Measurements from ENCODE around the gene PPP1R37. TPM values are rescaled to one million over a fixed set of nuclear protein-coding genes. Genes with fewer than 3 reads are reported as not detected.

PPP1R37 gene, protein sequence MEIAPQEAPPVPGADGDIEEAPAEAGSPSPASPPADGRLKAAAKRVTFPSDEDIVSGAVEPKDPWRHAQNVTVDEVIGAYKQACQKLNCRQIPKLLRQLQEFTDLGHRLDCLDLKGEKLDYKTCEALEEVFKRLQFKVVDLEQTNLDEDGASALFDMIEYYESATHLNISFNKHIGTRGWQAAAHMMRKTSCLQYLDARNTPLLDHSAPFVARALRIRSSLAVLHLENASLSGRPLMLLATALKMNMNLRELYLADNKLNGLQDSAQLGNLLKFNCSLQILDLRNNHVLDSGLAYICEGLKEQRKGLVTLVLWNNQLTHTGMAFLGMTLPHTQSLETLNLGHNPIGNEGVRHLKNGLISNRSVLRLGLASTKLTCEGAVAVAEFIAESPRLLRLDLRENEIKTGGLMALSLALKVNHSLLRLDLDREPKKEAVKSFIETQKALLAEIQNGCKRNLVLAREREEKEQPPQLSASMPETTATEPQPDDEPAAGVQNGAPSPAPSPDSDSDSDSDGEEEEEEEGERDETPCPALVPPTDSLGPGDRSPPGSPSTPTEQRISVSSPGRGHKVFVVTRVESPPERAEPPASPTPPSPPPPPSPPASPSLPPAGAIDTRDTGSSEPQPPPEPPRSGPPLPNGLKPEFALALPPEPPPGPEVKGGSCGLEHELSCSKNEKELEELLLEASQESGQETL
- 17.4 TPM for total RNA-seq
- 1 to 10 TPM in 1 of 4 donors, under 1 TPM in 3; 0.61 to 1.0 (median 0.65) TPM for polyA plus RNA-seq

DNA sequence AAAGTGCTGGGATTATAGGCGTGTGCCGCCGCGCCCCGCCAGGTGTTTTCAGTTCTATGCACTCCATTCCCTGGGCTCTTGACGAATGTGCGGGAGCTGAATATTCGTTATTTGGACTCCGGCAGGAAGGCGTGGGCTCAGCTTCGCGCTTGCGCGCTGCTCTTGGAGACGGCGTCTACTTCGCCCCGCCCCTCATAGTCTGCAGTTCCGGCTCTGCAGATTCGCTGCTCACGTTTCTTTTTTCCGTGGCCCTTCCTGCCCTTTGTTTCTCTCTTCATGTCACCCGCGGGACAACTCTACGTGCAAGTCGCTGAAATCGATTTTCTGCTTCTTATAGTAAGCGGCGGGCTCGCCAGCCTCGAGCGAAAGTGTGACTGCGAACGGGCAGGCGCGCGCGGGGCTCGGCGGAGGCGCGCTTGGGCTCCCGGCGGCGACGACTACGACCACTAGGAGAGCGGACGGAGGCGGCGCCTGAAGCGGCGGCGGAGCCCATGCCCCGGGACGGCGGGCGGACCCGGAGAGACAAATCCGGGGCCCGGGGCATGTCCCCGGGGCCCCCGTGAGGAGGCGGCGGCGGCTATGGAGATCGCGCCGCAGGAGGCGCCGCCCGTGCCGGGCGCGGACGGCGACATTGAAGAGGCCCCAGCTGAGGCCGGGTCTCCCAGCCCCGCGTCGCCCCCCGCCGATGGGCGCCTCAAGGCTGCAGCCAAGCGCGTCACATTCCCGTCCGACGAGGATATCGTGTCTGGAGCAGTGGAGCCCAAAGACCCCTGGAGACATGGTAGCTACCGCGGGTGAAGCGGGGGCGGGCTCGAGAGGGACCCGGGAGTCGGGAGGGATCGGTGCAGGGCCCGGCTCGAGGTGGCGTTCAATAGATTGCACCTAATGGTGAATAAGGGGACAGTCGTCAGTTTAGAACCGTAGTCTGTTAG lies at the start of gene PPP1R37:
Gene PPP1R37 (plus strand): TSS at position 433 of the 932 bp plus-strand sequence. CDS start 147 bp downstream, at position 580.
- peak within 1 kb of the TSS; percentile 95 for H3K4me3 ChIP-seq (ENCODE audit: low read depth, low read length)

DNA sequence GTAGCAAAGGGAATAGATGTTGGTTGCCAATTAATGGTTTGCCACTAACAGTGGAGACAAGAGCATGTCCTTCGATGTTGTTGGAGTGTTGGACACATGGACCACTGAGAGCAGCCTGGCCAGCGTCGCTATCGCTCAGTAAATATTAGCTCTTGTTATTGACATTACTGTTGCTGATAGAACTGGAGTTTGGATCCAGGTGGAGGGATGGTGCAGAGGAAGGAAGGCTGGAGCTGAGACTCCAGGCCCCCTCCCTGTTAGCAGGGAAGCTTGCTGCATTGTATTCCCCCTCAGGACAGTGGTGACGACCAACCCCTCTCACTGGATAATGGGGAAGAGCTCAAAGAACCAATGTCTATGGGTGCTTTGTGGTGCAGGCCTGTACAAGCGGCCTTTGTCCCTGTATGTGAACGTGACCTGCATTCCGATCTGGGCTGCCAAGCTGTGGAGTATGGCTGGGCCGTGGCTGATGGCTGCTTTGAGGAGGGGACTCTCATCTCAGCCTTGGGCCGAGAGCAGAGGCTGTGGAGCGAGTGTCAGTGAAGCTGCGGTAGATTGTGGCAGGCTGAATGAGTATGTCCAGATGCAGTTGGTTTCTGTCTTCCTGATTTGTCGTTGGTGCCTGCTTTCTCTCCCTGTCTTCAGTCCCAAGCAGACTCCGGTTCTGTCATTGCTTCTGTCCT lies 47.2 kb upstream of the PPP1R37 start:
- Histone ChIP-seq H3K4me1 (ENCODE audit: control insufficient read depth, insufficient read depth, low read length, poor library complexity, severe bottlenecking) (peaks cover 11% of the 10 kb centered on the region), H3K27me3 (ENCODE audit: control insufficient read depth, insufficient read depth, low read length) (no peaks in the 10 kb centered on the region), H3K27ac (ENCODE audit: insufficient read depth, low read length, poor library complexity, severe bottlenecking) (no peak overlapping the region), H3K9me3 (ENCODE audit: control insufficient read depth in 2 of 2, low read length in 2 of 2) (no peaks in the 10 kb centered on the region), H3K4me3 (ENCODE audit: low read depth, low read length) (no peak overlapping the region), H3K36me3 (ENCODE audit: control insufficient read depth, insufficient read depth, low read length) (peaks cover 53% of the 10 kb centered on the region)
- H3K36me3 Mint-ChIP-seq, result peaks cover 34% of the 10 kb centered on the region
- no peaks in the 10 kb centered on the region for H3K9me3 Mint-ChIP-seq
- no peak for DNase-seq
- H3K27ac Mint-ChIP-seq, result peak overlapping the region in 1 of 3 donors; percentile 20
- peaks cover 0 to 62% (median 39%) of the 10 kb centered on the region in 4 donors for H3K4me1 Mint-ChIP-seq
- peak overlapping the region in 1 of 4 donors; percentile 19 for H3K4me3 Mint-ChIP-seq
- H3K27me3 Mint-ChIP-seq, result no peaks in the 10 kb centered on the region
- no peak for ATAC-seq (ENCODE audit: low read depth in 2 of 2)

More for the DNA sequence above, at the start of gene PPP1R37:
- Mint-ChIP-seq H3K27ac (peak within 1 kb of the TSS; percentile 97 to 100 (median 98)), H3K4me1 (peaks cover 12 to 67% (median 44%) of the 10 kb centered on the region in 4 donors), H3K36me3 (peaks cover 4% of the 10 kb centered on the region), H3K4me3 (peak within 1 kb of the TSS; percentile 90 to 99 (median 96)), H3K9me3 (peaks cover 0 to 4% (median 0%) of the 10 kb centered on the region in 7 donors), H3K27me3 (peaks cover 6% of the 10 kb centered on the region)
- ATAC-seq (ENCODE audit: low read depth in 2 of 2) (peak; percentile 72 to 77), DNase-seq (peak; percentile 88 to 96 (median 94))
- peaks cover 3% of the 10 kb centered on the region for H3K36me3 ChIP-seq (ENCODE audit: control insufficient read depth, insufficient read depth, low read length)
- H3K9me3 ChIP-seq (ENCODE audit: control insufficient read depth in 2 of 2, low read length in 2 of 2), result no peaks in the 10 kb centered on the region
- peak within 1 kb of the TSS; percentile 88 for H3K27ac ChIP-seq (ENCODE audit: insufficient read depth, low read length, poor library complexity, severe bottlenecking)
- H3K27me3 ChIP-seq (ENCODE audit: control insufficient read depth, insufficient read depth, low read length), result no peaks in the 10 kb centered on the region
- peaks cover 33% of the 10 kb centered on the region for H3K4me1 ChIP-seq (ENCODE audit: control insufficient read depth, insufficient read depth, low read length, poor library complexity, severe bottlenecking)

DNA sequence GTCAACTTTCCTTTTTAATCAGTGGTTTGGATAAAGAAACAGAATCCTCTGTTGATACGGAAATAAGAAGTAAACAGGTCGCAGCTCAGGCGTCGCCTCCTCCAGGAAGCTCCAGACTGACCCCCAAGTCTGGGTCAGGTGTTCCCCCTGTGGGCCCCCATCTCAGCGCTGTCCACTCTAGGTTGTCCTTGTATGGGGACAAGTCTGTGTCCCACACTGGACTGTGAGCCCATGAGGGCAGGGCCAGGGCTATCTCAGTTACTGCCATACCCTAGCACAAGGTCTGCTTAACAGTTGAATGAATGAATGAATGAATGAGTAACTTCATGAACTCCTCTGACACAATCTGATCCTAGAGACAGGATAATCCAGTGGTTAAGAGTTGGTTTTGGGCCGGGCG lies 46.6 kb upstream of the PPP1R37 start:
- no peak for DNase-seq
- Mint-ChIP-seq H3K27ac (peak overlapping the region in 1 of 3 donors; percentile 74), H3K4me3 (no peak overlapping the region), H3K4me1 (peaks cover 0 to 57% (median 36%) of the 10 kb centered on the region in 4 donors), H3K27me3 (no peaks in the 10 kb centered on the region), H3K9me3 (no peaks in the 10 kb centered on the region), H3K36me3 (peaks cover 31% of the 10 kb centered on the region)
- no peak for ATAC-seq (ENCODE audit: low read depth in 2 of 2)
- Histone ChIP-seq H3K9me3 (ENCODE audit: control insufficient read depth in 2 of 2, low read length in 2 of 2) (no peaks in the 10 kb centered on the region), H3K4me1 (ENCODE audit: control insufficient read depth, insufficient read depth, low read length, poor library complexity, severe bottlenecking) (peaks cover 5% of the 10 kb centered on the region), H3K36me3 (ENCODE audit: control insufficient read depth, insufficient read depth, low read length) (peaks cover 50% of the 10 kb centered on the region), H3K27ac (ENCODE audit: insufficient read depth, low read length, poor library complexity, severe bottlenecking) (no peak overlapping the region), H3K27me3 (ENCODE audit: control insufficient read depth, insufficient read depth, low read length) (no peaks in the 10 kb centered on the region), H3K4me3 (ENCODE audit: low read depth, low read length) (no peak overlapping the region)

DNA sequence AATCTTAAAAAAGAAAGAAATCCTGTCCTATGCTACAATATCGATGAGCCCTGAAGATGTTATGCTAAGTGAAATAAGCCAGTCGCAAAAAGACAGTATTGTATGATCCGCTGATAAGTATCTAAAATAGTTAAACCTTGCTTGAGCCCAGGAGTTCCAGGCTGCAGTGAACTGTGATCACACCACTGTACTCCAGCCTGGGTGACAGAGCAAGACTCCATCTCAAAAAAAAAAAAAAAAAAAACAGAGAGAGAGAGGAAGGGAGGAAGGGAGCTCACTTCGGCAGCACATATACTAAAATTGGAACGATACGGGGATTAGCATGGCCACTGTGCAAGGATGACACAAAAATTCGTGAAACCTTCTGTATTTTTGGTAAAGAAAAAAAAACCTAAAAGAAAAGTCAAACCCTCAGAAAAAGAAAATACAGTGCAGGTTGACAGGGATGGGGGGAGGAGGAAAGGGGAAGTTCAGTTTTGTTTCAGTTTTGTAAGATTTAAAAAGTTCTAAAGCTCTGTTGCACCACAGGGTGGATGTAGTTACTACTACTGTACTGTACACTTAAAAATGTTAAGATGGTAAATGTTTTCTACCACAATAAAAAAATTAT lies 45.7 kb upstream of the PPP1R37 start:
- Histone ChIP-seq H3K27ac (ENCODE audit: insufficient read depth, low read length, poor library complexity, severe bottlenecking) (no peak overlapping the region), H3K4me3 (ENCODE audit: low read depth, low read length) (no peak overlapping the region), H3K4me1 (ENCODE audit: control insufficient read depth, insufficient read depth, low read length, poor library complexity, severe bottlenecking) (no peaks in the 10 kb centered on the region), H3K9me3 (ENCODE audit: control insufficient read depth in 2 of 2, low read length in 2 of 2) (no peaks in the 10 kb centered on the region), H3K36me3 (ENCODE audit: control insufficient read depth, insufficient read depth, low read length) (peaks cover 47% of the 10 kb centered on the region), H3K27me3 (ENCODE audit: control insufficient read depth, insufficient read depth, low read length) (no peaks in the 10 kb centered on the region)
- peak in 1 of 3 donors; percentile 53 for DNase-seq
- Mint-ChIP-seq H3K9me3 (no peaks in the 10 kb centered on the region), H3K36me3 (peaks cover 22% of the 10 kb centered on the region), H3K4me1 (peaks cover 0 to 52% (median 30%) of the 10 kb centered on the region in 4 donors), H3K27me3 (no peaks in the 10 kb centered on the region), H3K4me3 (peak overlapping the region in 1 of 4 donors; percentile 35), H3K27ac (peak overlapping the region; percentile 69 to 82 (median 74))
- peak in 1 of 2 donors; percentile 49 for ATAC-seq (ENCODE audit: low read depth in 2 of 2)

DNA sequence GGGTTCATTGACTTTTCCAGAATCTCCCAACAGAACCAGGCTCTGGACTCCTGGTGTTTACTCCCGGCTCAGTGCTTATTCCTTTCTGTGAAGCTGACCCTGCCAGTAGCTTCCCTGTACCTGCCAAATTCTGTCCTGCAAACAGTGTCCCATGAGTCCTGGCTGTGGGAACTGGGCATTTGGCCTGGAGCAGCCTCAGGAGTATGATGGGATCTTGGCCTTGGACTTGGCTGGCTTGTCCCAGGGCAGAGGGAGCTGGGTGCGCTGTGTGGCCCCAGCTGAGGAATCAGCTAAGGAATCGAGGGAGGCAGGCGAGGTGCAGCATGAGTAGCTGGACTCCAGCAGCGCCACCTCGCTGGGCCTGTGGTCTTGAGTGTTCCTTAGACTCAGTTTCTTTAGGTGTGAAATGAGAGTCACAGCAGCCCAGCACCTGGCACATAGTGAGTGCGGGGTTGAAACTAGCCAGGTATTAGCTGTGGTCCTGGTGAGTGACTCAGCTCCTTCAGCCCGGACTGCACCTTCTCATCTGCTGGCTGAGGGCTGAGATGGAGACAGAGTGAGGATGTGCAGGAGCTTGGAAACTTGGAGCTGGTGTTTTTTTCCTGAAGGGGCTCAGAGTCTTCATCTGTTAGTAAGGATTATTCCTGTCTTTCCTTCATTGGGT lies 43.8 kb upstream of the PPP1R37 start:
- Histone ChIP-seq H3K4me3 (ENCODE audit: low read depth, low read length) (no peak overlapping the region), H3K9me3 (ENCODE audit: control insufficient read depth in 2 of 2, low read length in 2 of 2) (no peaks in the 10 kb centered on the region), H3K27me3 (ENCODE audit: control insufficient read depth, insufficient read depth, low read length) (no peaks in the 10 kb centered on the region), H3K4me1 (ENCODE audit: control insufficient read depth, insufficient read depth, low read length, poor library complexity, severe bottlenecking) (no peaks in the 10 kb centered on the region), H3K27ac (ENCODE audit: insufficient read depth, low read length, poor library complexity, severe bottlenecking) (no peak overlapping the region), H3K36me3 (ENCODE audit: control insufficient read depth, insufficient read depth, low read length) (peaks cover 51% of the 10 kb centered on the region)
- no peak overlapping the region for H3K4me3 Mint-ChIP-seq
- peaks cover 0 to 48% (median 30%) of the 10 kb centered on the region in 4 donors for H3K4me1 Mint-ChIP-seq
- no peaks in the 10 kb centered on the region for H3K9me3 Mint-ChIP-seq
- no peaks in the 10 kb centered on the region for H3K27me3 Mint-ChIP-seq
- H3K27ac Mint-ChIP-seq, result peak overlapping the region; percentile 1 to 45 (median 15)
- H3K36me3 Mint-ChIP-seq, result peaks cover 27% of the 10 kb centered on the region
- no peak for DNase-seq
- ATAC-seq (ENCODE audit: low read depth in 2 of 2), result no peak

DNA sequence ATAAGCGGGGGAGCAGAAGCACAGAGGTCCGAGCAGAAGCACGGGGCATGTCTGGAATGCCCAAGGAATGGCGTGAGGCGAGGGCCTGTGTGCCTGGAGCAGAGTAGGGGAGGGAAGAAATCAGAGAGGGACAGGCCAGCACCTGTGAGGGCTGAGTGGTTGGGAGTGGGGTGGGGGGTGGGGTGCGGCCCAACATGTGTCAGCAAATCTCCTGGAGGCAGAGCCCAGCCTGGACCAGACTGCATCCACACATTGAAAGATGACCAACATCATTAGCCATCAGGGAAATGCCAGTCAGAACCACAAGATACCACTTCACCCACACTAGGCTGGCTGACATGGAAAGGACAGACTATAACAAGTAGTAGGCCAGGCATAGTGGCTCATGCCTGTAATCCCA lies 42.9 kb upstream of the PPP1R37 start:
- Histone ChIP-seq H3K27ac (ENCODE audit: insufficient read depth, low read length, poor library complexity, severe bottlenecking) (no peak overlapping the region), H3K27me3 (ENCODE audit: control insufficient read depth, insufficient read depth, low read length) (no peaks in the 10 kb centered on the region), H3K4me3 (ENCODE audit: low read depth, low read length) (no peak overlapping the region), H3K36me3 (ENCODE audit: control insufficient read depth, insufficient read depth, low read length) (peaks cover 50% of the 10 kb centered on the region), H3K9me3 (ENCODE audit: control insufficient read depth in 2 of 2, low read length in 2 of 2) (no peaks in the 10 kb centered on the region), H3K4me1 (ENCODE audit: control insufficient read depth, insufficient read depth, low read length, poor library complexity, severe bottlenecking) (no peaks in the 10 kb centered on the region)
- H3K27me3 Mint-ChIP-seq, result no peaks in the 10 kb centered on the region
- no peaks in the 10 kb centered on the region for H3K9me3 Mint-ChIP-seq
- H3K27ac Mint-ChIP-seq, result peak overlapping the region in 1 of 3 donors; percentile 43
- peaks cover 27% of the 10 kb centered on the region for H3K36me3 Mint-ChIP-seq
- ATAC-seq (ENCODE audit: low read depth in 2 of 2) (no peak), DNase-seq (no peak)
- H3K4me1 Mint-ChIP-seq, result peaks cover 0 to 40% (median 27%) of the 10 kb centered on the region in 4 donors
- no peak overlapping the region for H3K4me3 Mint-ChIP-seq

All from CD4-positive, CD25-positive, alpha-beta regulatory T cell (primary cell).